T-cell (primary cell): ENCODE results near the gene ATP2B2. TPM values are rescaled to one million over a fixed set of nuclear protein-coding genes. Genes with fewer than 3 reads are reported as not detected.
A peak's percentile ranks its signal among the peaks of the same experiment; 100 is the strongest.

Experiments used
- ATAC-seq, 4 experiments: fragments of 200-7000 bp in 3 of 4; fragments of 150-1000 bp in 1 of 4; cut with Tn5 transposase; replicated peaks in 1 of 4; 1 replicate in 3 of 4; 2 replicates in 1 of 4; pipeline ENCODE4 v1.10.0; 2021; ENCODE audit warnings: moderate library complexity in 3 of 4, mild to moderate bottlenecking in 2 of 4, moderate number of reproducible peaks in 1 of 4
- CTCF ChIA-PET, 2 donors: fragments of 300-600 bp; sonication (Branson Sonifier 250); formaldehyde crosslinking; loops; one replicate each; lab custom pipeline; 2022; ENCODE audit warnings: antibody characterized with exemption in 2 of 2; lab: Charles Lee
- POLR2A ChIA-PET, 2 donors: fragments of 300-600 bp; sonication (Branson Sonifier 250); formaldehyde crosslinking; loops; one replicate each; lab custom pipeline; 2022; ENCODE audit warnings: antibody characterized with exemption in 2 of 2; lab: Charles Lee
- DNase-seq, 35 experiments: peaks; one replicate each; pipeline versions ENCODE4 v3.0.0 to v3.0.0-alpha.2; 2013 to 2023
- H3K27ac ChIP-seq: one replicate; pipeline ENCODE4 v1.5.1; 2013; ENCODE audit warnings: low read length
- H3K27me3 ChIP-seq, 2 experiments: replicated peaks in 1 of 2; 1 replicate in 1 of 2; 2 replicates in 1 of 2; pipeline versions ENCODE4 v1.6.1 to v1.7.0; 2013; ENCODE audit warnings: low read length in 1 of 2, mixed read lengths in 1 of 2; ENCODE audit not compliant: control insufficient read depth in 2 of 2, insufficient read depth in 2 of 2; ENCODE audit errors: extremely low read depth in 1 of 2
- H3K36me3 ChIP-seq, 2 donors: 1 replicate in 1 of 2; 2 replicates in 1 of 2; pipeline versions ENCODE4 v1.6.1 to v1.7.0; 2013; ENCODE audit warnings: low read length in 1 of 2; ENCODE audit not compliant: control insufficient read depth in 2 of 2, insufficient read depth in 1 of 2; ENCODE audit errors: extremely low read depth in 1 of 2
- H3K4me1 ChIP-seq, 2 experiments: 1 replicate in 1 of 2; 2 replicates in 1 of 2; pipeline versions ENCODE4 v1.6.1 to v1.7.0; 2013; ENCODE audit warnings: low read length in 2 of 2, mixed read lengths in 1 of 2; ENCODE audit not compliant: insufficient read depth in 2 of 2, control insufficient read depth in 1 of 2; ENCODE audit errors: extremely low read depth in 1 of 2
- H3K4me3 ChIP-seq, 2 donors: 1 replicate in 1 of 2; 2 replicates in 1 of 2; pipeline versions ENCODE4 v1.5.1 to v1.7.0; 2013; ENCODE audit warnings: mild to moderate bottlenecking in 2 of 2, low read length in 1 of 2, moderate library complexity in 1 of 2; ENCODE audit not compliant: control insufficient read depth in 1 of 2; ENCODE audit errors: extremely low read depth in 1 of 2
- H3K9me3 ChIP-seq: 2 replicates; pipeline ENCODE4 v1.7.0; 2013
- H3K27ac Mint-ChIP-seq, 2 donors: one replicate each; pipeline ENCODE4 v1.8.0; 2020 to 2021; ENCODE audit warnings: mild to moderate bottlenecking in 2 of 2, mixed read lengths in 2 of 2
- H3K27me3 Mint-ChIP-seq, 2 donors: one replicate each; pipeline ENCODE4 v1.8.0; 2021 to 2022; ENCODE audit warnings: mixed read lengths in 2 of 2
- H3K36me3 Mint-ChIP-seq: one replicate; pipeline ENCODE4 v1.8.0; 2021; ENCODE audit warnings: mixed read lengths
- H3K4me1 Mint-ChIP-seq, 3 donors: one replicate each; pipeline ENCODE4 v1.8.0; 2020 to 2022; ENCODE audit warnings: mixed read lengths in 3 of 3, mild to moderate bottlenecking in 1 of 3
- H3K4me3 Mint-ChIP-seq, 3 donors: one replicate each; pipeline ENCODE4 v1.8.0; 2020 to 2022; ENCODE audit warnings: mild to moderate bottlenecking in 3 of 3, mixed read lengths in 3 of 3, moderate library complexity in 3 of 3
- H3K9me3 Mint-ChIP-seq, 3 donors: one replicate each; pipeline ENCODE4 v1.8.0; 2020 to 2022; ENCODE audit warnings: mixed read lengths in 3 of 3
- WGBS: methylation state at CpG from one replicate; pipeline ENCODE4 v1.1.5; 2013; ENCODE audit warnings: missing lambda C conversion rate; ENCODE audit not compliant: insufficient coverage; 5-methylcytosine and 5-hydroxymethylcytosine counted together
- total RNA-seq, 35 experiments: library from RNA in 6 of 35; stranded (reverse) in 6 of 35; fragments of 120-200 nt in 1 of 35; gene quantifications; one replicate each; pipeline versions ENCODE4 v1.2.1 to v1.2.4 and lab custom pipeline; 2013 to 2026

Gene ATP2B2
- total RNA-seq, 5 donors from 2014 or later (not counting 1 experiment from before 2014, with no cell fraction given), result not detected

DNA sequence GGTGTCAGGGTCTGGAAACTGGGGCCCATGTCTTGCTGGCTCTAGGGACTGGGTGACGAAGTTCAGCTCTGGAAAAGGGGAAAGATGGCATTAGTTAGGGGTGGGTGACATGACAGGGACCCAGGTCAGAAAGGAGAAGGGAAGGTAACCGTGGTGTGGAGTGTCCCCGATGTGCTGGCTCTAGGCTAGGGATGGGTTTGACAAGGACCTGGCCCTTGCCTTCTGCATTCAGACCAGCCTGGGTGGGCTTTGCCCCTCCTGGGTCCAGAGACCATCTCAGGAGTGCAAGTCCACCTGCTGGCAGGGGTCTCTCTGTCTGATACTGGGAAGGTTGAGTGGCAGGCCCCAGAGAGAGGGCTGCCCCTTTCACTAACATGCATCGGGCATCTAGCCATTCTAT is 28.7 kb upstream of the ATP2B2 start:
- peaks cover 22 to 28% of the 10 kb centered on the region in 2 donors for H3K27me3 Mint-ChIP-seq
- H3K27ac Mint-ChIP-seq, result no peak overlapping the region
- ATAC-seq, result no peak
- Histone ChIP-seq H3K4me3 (no peak overlapping the region), H3K27ac (no peak overlapping the region), H3K9me3 (no peaks in the 10 kb centered on the region), H3K4me1 (no peaks in the 10 kb centered on the region), H3K27me3 (peaks cover 0 to 9% of the 10 kb centered on the region in 2 experiments), H3K36me3 (no peaks in the 10 kb centered on the region)
- POLR2A ChIA-PET, result no interaction called here
- peak in 2 of 35 experiments; percentile 2 to 23 for DNase-seq
- H3K4me1 Mint-ChIP-seq, result no peaks in the 10 kb centered on the region
- no peak overlapping the region for H3K4me3 Mint-ChIP-seq
- 76% methylated on average over 3 of the region's 4 CpGs for WGBS
- H3K36me3 Mint-ChIP-seq, result no peaks in the 10 kb centered on the region
- CTCF ChIA-PET, result no interaction called here
- H3K9me3 Mint-ChIP-seq, result peaks cover 0 to 3% (median 3%) of the 10 kb centered on the region in 3 donors

DNA sequence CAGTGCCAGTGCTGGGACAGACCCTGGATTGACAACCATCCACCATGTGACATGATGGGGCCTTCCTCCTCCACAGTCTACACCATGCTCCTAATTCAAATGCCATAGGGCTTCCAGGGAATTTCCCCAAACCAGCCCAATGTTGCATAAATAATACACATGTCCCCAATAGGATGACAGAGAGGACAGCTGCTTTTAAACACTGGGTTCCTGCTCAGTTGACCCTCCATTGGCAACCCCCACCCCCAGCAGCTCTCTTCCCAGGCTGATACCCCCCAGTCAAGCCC is 28.3 kb upstream of the ATP2B2 start:
- peak in 1 of 35 experiments; percentile 10 for DNase-seq
- Mint-ChIP-seq H3K36me3 (no peaks in the 10 kb centered on the region), H3K4me3 (no peak overlapping the region), H3K4me1 (no peaks in the 10 kb centered on the region), H3K27ac (no peak overlapping the region), H3K27me3 (peaks cover 18 to 24% of the 10 kb centered on the region in 2 donors), H3K9me3 (no peaks in the 10 kb centered on the region)
- Histone ChIP-seq H3K27ac (no peak overlapping the region), H3K36me3 (no peaks in the 10 kb centered on the region), H3K4me3 (no peak overlapping the region), H3K9me3 (no peaks in the 10 kb centered on the region), H3K4me1 (no peaks in the 10 kb centered on the region), H3K27me3 (peaks cover 0 to 9% of the 10 kb centered on the region in 2 experiments)
- POLR2A ChIA-PET, result no interaction called here
- ATAC-seq, result no peak
- CTCF ChIA-PET, result no interaction called here

- no peaks in the 10 kb centered on the region for H3K9me3 Mint-ChIP-seq
- H3K4me1 Mint-ChIP-seq, result no peaks in the 10 kb centered on the region
- H3K36me3 Mint-ChIP-seq, result no peaks in the 10 kb centered on the region
- CTCF ChIA-PET, result no interaction called here
- H3K27me3 ChIP-seq, result peaks cover 0 to 10% of the 10 kb centered on the region in 2 experiments
- peak in 2 of 35 experiments; percentile 10 to 17 for DNase-seq
- no peak overlapping the region for H3K4me3 Mint-ChIP-seq
- 77% methylated on average over 6 of the region's 7 CpGs for WGBS
- no peaks in the 10 kb centered on the region for H3K4me1 ChIP-seq
- no peak overlapping the region for H3K27ac ChIP-seq
- peaks cover 14 to 20% of the 10 kb centered on the region in 2 donors for H3K27me3 Mint-ChIP-seq
- POLR2A ChIA-PET, result no interaction called here
- no peak overlapping the region for H3K4me3 ChIP-seq
- no peaks in the 10 kb centered on the region for H3K9me3 ChIP-seq
- no peak for ATAC-seq
- H3K36me3 ChIP-seq, result no peaks in the 10 kb centered on the region
- no peak overlapping the region for H3K27ac Mint-ChIP-seq
These were observed 27.8 kb upstream of the ATP2B2 start for GRCh38 chr3:10532939-10533736.

GRCh38 chr3:10531031-10531430 is 25.6 kb upstream of the ATP2B2 start:
- Histone ChIP-seq H3K9me3 (no peaks in the 10 kb centered on the region), H3K27me3 (peaks cover 0 to 22% of the 10 kb centered on the region in 2 experiments), H3K36me3 (no peaks in the 10 kb centered on the region), H3K4me3 (no peak overlapping the region), H3K4me1 (no peaks in the 10 kb centered on the region), H3K27ac (no peak overlapping the region)
- POLR2A ChIA-PET, result no interaction called here
- H3K27ac Mint-ChIP-seq, result no peak overlapping the region
- peak in 2 of 35 experiments; percentile 11 to 13 for DNase-seq
- no peaks in the 10 kb centered on the region for H3K9me3 Mint-ChIP-seq
- 76% methylated on average over 4 of the region's 6 CpGs for WGBS
- CTCF ChIA-PET, result no interaction called here
- no peak overlapping the region for H3K4me3 Mint-ChIP-seq
- ATAC-seq, result no peak
- H3K27me3 Mint-ChIP-seq, result peaks cover 12 to 16% of the 10 kb centered on the region in 2 donors
- H3K36me3 Mint-ChIP-seq, result no peaks in the 10 kb centered on the region
- no peaks in the 10 kb centered on the region for H3K4me1 Mint-ChIP-seq

DNA sequence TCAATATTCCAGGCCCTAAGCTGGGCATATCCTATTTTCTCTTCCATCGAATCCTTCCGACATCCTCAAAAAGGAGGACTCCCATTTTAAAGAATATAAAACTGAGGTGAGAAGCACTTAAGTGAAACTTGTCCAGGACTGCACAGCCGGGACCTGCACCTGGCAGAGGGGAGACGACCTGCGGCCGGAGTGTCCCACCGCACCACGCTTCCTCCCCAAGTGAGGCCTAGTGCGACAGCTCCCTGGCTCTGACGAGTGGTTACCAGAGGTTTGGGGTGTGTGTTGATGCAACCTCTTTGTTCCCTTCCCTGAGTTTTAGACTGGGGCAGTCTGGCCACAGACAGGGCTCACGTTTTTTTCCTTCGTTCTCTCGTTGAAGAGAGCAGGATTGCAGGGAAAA is 24.9 kb upstream of the ATP2B2 start:
- H3K4me1 Mint-ChIP-seq, result no peaks in the 10 kb centered on the region
- 86% methylated on average over 6 of the region's 13 CpGs for WGBS
- ChIA-PET CTCF (no interaction called here), POLR2A (no interaction called here)
- peaks cover 17 to 19% of the 10 kb centered on the region in 2 donors for H3K27me3 Mint-ChIP-seq
- H3K27ac Mint-ChIP-seq, result no peak overlapping the region
- Histone ChIP-seq H3K4me1 (no peaks in the 10 kb centered on the region), H3K27ac (no peak overlapping the region), H3K36me3 (no peaks in the 10 kb centered on the region), H3K27me3 (peaks cover 0 to 23% of the 10 kb centered on the region in 2 experiments), H3K4me3 (no peak overlapping the region), H3K9me3 (no peaks in the 10 kb centered on the region)
- H3K9me3 Mint-ChIP-seq, result no peaks in the 10 kb centered on the region
- ATAC-seq (no peak), DNase-seq (no peak)
- no peaks in the 10 kb centered on the region for H3K36me3 Mint-ChIP-seq
- no peak overlapping the region for H3K4me3 Mint-ChIP-seq

DNA sequence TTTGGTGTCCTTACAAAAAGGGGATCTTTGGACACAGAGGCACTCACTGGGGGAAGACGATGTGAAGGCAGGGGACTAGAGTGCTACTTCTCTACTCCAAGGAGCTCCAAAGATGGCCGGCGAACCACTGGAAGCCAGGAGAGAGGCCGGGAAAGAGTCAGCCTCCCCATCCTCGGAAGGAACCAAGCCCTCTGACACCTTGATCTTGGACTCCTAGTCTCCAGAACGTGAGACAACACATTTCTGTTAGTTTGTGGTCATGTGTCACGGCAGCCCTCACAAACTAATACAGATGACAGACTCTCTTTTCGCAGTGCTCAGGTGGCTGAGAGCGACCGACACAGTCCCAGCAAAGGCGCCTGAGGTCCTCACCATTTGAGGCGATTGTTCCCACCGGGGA is 24.4 kb upstream of the ATP2B2 start:
- H3K27ac Mint-ChIP-seq, result no peak overlapping the region
- no peak overlapping the region for H3K4me3 Mint-ChIP-seq
- ATAC-seq (no peak), DNase-seq (peak in 2 of 35 experiments; percentile 1)
- H3K36me3 ChIP-seq, result no peaks in the 10 kb centered on the region
- H3K4me3 ChIP-seq, result no peak overlapping the region
- H3K9me3 Mint-ChIP-seq, result no peaks in the 10 kb centered on the region
- 76% methylated on average over 9 of the region's 13 CpGs for WGBS
- H3K36me3 Mint-ChIP-seq, result no peaks in the 10 kb centered on the region
- no peaks in the 10 kb centered on the region for H3K9me3 ChIP-seq
- no peaks in the 10 kb centered on the region for H3K4me1 ChIP-seq
- H3K27me3 Mint-ChIP-seq, result peaks cover 17 to 20% of the 10 kb centered on the region in 2 donors
- H3K27me3 ChIP-seq, result peaks cover 0 to 24% of the 10 kb centered on the region in 2 experiments
- CTCF ChIA-PET, result no interaction called here
- POLR2A ChIA-PET, result no interaction called here
- H3K4me1 Mint-ChIP-seq, result no peaks in the 10 kb centered on the region
- H3K27ac ChIP-seq, result no peak overlapping the region
